Measurements from ENCODE around the gene GSTO2.

Gene GSTO2

DNA sequence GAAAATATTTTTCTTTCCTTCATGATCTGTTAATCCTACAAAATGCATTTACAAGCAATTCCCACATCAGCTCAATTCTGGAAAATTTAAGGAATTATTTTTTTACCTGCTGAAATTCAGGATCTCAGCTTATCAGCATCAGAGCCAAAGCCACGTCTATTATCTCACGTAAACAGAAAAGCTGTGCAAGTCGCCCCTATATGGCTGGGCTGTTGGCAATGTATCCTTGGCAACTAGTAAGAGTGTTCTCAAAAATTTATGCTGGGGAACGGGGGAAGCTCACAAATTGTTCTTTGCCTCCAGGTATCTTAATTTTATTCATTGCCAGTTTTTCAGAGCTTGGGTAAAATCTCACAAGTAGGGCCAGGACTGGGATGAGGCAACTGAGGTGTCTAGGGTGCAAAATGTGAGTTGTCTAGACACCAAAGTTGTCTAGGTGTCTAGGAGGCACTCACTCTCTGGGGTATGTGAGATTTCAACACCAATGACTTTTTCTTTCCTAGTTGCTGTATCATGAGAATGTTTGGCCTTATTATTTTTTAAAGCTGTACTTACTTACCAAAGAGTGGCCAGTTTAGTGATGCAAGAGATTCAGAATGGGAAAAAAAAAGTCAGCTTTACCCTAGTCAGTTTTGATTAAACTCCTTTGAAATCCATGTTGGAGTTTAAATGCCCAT lies 5.1 kb downstream of the GSTO2 start:
- H3K27ac ChIP-seq: peak overlapping the region; percentile 95; the same call in 1 of the 2 replicates
- TF ChIP-seq, protein P1, sequence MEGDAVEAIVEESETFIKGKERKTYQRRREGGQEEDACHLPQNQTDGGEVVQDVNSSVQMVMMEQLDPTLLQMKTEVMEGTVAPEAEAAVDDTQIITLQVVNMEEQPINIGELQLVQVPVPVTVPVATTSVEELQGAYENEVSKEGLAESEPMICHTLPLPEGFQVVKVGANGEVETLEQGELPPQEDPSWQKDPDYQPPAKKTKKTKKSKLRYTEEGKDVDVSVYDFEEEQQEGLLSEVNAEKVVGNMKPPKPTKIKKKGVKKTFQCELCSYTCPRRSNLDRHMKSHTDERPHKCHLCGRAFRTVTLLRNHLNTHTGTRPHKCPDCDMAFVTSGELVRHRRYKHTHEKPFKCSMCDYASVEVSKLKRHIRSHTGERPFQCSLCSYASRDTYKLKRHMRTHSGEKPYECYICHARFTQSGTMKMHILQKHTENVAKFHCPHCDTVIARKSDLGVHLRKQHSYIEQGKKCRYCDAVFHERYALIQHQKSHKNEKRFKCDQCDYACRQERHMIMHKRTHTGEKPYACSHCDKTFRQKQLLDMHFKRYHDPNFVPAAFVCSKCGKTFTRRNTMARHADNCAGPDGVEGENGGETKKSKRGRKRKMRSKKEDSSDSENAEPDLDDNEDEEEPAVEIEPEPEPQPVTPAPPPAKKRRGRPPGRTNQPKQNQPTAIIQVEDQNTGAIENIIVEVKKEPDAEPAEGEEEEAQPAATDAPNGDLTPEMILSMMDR (conservative IDR thresholded peaks at IDR 0.05): no peak

DNA sequence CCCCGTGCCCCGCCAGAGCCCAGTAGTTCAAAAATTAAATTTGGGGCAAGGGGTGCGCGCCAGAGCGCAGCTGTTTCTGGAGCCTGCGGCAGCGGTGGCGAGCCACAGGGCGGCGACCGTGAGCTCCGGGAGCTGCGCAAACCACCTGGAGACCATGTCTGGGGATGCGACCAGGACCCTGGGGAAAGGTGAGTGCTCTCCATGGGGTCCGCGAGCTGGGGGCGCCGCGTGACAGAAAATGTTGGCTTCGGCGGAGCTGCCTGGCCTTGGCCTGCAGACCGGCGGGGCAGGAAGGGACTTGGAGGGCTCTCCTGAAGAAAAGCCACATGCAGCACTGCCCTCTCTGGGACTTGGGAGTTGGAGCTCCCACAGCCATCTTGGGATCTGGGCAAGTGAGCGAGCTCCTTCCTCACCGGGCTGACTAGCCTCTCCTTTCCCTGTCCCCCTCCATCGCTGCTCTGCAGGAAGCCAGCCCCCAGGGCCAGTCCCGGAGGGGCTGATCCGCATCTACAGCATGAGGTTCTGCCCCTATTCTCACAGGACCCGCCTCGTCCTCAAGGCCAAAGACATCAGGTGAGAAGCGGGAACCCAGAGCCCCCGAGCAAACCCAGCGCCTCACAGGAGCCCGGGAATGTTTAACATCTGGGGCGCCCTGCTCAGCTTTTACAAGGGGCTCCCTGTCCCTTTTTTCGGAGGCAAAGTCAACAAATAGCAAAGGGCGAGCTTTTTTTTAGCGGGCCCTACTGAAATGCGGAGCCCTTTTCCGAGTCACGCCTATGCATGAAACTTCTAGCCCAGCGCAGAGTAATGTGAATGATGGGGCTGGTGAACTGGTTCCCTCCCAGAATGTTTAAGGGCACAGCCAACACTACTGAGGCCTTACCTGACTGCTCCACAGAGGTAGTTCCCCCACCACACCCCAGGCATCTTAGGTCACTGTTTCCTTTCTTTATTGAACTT lies 6.1 kb downstream of the GSTO2 start:
- H3K27ac ChIP-seq: peak overlapping the region; percentile 95; the same call in 1 of the 2 replicates
- TF ChIP-seq, protein P1 (conservative IDR thresholded peaks at IDR 0.05): peak; percentile 93

DNA sequence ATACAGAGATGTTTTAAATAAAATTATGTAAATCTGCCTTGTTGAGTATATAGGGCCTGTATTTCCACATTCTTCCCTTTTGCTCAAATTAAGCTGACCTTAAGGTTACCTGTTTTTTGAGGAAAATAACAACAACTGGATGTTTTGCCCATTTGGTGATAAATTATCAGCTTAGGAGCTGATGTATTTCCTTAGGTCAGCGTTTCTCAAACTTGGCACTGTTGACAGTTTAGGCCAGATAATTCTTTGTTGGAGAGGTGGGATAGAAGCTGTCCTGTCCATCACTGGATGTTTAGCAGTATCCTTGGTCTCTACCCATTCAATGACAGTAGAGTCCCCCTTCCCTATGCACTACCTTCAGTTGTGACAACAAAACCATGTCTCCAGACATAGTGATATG lies 7.2 kb downstream of the GSTO2 start:
- peak overlapping the region; percentile 95 for H3K27ac ChIP-seq
- TF ChIP-seq, protein P1 (conservative IDR thresholded peaks at IDR 0.05): no peak

DNA sequence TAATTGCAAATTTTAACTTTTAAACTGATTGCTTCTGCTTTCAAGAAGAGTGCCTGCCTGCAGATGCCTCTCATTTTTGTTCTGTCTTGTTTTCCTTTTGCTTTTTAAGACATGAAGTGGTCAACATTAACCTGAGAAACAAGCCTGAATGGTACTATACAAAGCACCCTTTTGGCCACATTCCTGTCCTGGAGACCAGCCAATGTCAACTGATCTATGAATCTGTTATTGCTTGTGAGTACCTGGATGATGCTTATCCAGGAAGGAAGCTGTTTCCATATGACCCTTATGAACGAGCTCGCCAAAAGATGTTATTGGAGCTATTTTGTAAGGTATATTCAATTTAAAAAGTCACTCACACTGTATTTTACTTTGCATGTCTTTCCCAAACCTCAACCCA lies 8.8 kb downstream of the GSTO2 start:
- peak overlapping the region; percentile 95 for H3K27ac ChIP-seq
- TF ChIP-seq, protein P1 (conservative IDR thresholded peaks at IDR 0.05): no peak

DNA sequence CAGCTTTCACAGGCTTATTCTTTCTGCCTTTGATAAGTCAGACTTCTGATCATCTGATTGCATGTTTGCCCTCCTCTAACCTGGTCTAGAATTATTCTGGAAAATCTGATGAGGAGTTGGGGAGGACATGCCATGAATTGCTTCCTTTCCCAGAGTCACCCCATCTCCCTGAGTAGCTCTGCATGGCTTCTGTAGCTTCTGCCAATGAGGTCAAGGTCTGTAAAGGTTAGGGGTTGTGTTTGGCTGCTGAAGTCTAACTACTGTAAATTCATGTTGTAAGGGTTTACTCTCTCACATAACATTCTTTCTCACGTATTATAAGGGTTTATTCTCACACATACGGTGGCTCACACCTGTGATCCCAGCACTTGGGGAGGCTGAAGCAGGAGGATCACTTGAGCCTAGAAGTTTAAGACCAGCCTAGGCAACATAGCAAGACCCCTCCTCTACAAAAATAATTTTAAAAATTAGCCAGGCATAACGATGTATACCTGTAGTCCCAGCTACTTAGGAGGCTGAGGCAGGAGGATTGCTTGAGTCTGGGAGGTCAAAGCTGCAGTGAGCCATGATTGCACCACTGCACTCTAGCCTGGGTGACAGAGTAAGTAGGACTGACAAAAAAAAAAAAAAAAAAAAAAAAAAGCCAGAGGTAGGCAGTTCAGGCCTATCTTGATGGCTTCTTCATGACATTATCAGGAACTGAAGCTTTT lies 10.7 kb downstream of the GSTO2 start:
- TF ChIP-seq, protein P1 (conservative IDR thresholded peaks at IDR 0.05): no peak
- peak overlapping the region; percentile 95 for H3K27ac ChIP-seq

DNA sequence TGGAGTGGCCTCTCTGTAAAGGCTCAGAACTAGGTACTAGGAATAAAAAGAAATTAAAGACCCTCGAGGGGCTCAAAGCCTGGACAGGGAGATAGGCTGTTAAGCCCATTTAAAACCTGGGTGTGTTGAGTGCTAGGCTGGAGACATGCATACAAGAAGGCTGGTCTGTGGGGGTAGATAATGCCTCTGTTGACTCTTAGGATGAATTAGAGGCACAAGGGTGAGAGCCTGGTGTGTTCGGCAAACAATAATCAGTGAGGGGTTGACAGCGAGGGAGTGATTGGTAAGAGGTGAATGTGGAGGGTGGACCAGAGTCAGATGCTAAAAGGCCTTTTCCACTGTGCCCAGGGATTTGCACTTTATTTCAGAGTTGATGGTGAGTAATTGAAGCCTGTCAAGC lies 12.7 kb downstream of the GSTO2 start:
- TF ChIP-seq, protein P1 (conservative IDR thresholded peaks at IDR 0.05): no peak
- no peak overlapping the region for H3K27ac ChIP-seq

DNA sequence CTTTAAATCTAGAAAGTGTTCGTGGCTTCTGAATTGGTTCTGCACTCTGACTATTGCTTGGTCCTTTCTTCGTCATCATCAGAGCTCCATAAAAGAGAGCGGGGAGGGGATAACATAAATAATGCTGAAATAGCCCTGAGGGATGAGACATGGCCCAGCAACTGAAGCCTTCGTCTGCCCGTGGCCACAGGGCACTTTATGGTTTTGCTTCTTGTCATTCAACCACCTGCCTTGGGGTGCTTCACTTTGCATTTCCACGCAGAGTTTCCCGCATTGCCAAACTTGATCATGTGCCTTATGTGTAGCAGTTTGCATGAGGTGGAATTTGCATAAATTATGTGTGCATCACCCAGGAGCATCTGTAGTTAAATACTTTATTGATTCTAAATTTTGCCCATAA lies 15.9 kb downstream of the GSTO2 start:
- TF ChIP-seq, protein P1 (conservative IDR thresholded peaks at IDR 0.05): no peak
- no peak overlapping the region for H3K27ac ChIP-seq

Measured in VCaP (cell line).